ENCODE measurements around the gene KDM3A. TPM values are rescaled to one million over a fixed set of nuclear protein-coding genes. Genes with fewer than 3 reads are reported as not detected.

KDM3A gene
- total RNA-seq, 1 donor from 2014 or later: 59.9 TPM

- no peak for DNase-seq (ENCODE audit: low read depth)
Observed at GRCh38 chr2:86513948-86514660, 72.9 kb downstream of the KDM3A start.

GRCh38 chr2:86518481-86518880 lies 77.3 kb downstream of the KDM3A start:
- no peak for DNase-seq (ENCODE audit: low read depth)

GRCh38 chr2:86519349-86519748 lies 78.2 kb downstream of the KDM3A start:
- DNase-seq (ENCODE audit: low read depth): no peak

- no peak for DNase-seq (ENCODE audit: low read depth)
Observed at GRCh38 chr2:86520153-86520552, 79.0 kb downstream of the KDM3A start.

- DNase-seq (ENCODE audit: low read depth): no peak
Observed at GRCh38 chr2:86521922-86522321, 80.8 kb downstream of the KDM3A start.

- no peak for DNase-seq (ENCODE audit: low read depth)
Observed at GRCh38 chr2:86522711-86523110, 81.5 kb downstream of the KDM3A start.

- no peak for DNase-seq (ENCODE audit: low read depth)
Observed at GRCh38 chr2:86523491-86523890, 82.3 kb downstream of the KDM3A start.

- DNase-seq (ENCODE audit: low read depth): no peak
Observed at GRCh38 chr2:86525421-86526340, 84.5 kb downstream of the KDM3A start.

GRCh38 chr2:86533589-86533988 lies 92.4 kb downstream of the KDM3A start:
- no peak for DNase-seq (ENCODE audit: low read depth)

- no peak for DNase-seq (ENCODE audit: low read depth)
Observed at GRCh38 chr2:86541334-86541733, 100.2 kb downstream of the KDM3A start.

Other genes with a start within 250 kb of the KDM3A start
- gene IMMT, start 245.9 kb upstream of the KDM3A start, total RNA-seq: 57.1 and 98.5 TPM in 2 replicates
- 32.0 and 51.7 TPM in 2 replicates for gene MRPL35, start 241.9 kb upstream of the KDM3A start, total RNA-seq
- gene REEP1, start 103.7 kb upstream of the KDM3A start, total RNA-seq: 0.17 and 0.35 TPM in 2 replicates
- gene CHMP3, start 122.1 kb downstream of the KDM3A start, total RNA-seq: 105 and 241 TPM in 2 replicates
- gene RNF103, start 182.5 kb downstream of the KDM3A start, total RNA-seq: 23.3 and 48.0 TPM in 2 replicates

Measured in renal cortical epithelial cell (primary cell).